ENCODE results near the gene PPP2R2B.
"Not testable (repeated sequence)": the region's sequence is repeated elsewhere in the genome, so short reads cannot be mapped to it uniquely, and the experiment has no call there.

The PPP2R2B gene

DNA sequence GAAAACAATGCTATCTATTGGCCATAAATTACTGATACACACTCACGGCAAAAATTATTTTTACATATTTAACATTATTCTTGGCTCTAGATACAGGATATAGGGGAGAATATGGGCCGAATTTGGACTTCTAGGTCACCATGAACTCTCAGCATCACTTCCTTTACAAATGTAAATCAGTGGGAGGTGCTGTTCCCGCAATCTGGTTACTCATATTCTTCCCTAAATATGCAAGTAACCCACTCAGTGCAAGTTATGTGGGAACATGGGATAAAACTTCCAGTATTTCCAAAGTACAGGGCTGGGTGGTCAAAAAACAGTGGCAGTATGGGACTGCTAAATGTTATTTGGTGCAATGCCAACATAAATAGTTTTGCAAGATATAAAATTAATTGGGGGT is 145.6 kb downstream of the PPP2R2B start:
- H3K4me3 ChIP-seq (ENCODE audit: low read depth, low read length), result no peak overlapping the region
- TF ChIP-seq MYC (IDR thresholded peaks at IDR 0.05; ENCODE audit: low read depth, low read length) (no peak), POLR2A (IDR thresholded peaks at IDR 0.05; ENCODE audit: extremely low read depth, insufficient read length) (no peak)
- TF ChIP-seq, protein P1, sequence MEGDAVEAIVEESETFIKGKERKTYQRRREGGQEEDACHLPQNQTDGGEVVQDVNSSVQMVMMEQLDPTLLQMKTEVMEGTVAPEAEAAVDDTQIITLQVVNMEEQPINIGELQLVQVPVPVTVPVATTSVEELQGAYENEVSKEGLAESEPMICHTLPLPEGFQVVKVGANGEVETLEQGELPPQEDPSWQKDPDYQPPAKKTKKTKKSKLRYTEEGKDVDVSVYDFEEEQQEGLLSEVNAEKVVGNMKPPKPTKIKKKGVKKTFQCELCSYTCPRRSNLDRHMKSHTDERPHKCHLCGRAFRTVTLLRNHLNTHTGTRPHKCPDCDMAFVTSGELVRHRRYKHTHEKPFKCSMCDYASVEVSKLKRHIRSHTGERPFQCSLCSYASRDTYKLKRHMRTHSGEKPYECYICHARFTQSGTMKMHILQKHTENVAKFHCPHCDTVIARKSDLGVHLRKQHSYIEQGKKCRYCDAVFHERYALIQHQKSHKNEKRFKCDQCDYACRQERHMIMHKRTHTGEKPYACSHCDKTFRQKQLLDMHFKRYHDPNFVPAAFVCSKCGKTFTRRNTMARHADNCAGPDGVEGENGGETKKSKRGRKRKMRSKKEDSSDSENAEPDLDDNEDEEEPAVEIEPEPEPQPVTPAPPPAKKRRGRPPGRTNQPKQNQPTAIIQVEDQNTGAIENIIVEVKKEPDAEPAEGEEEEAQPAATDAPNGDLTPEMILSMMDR (IDR thresholded peaks at IDR 0.05; ENCODE audit: low read depth, low read length), result no peak
- TF ChIP-seq, protein P2, sequence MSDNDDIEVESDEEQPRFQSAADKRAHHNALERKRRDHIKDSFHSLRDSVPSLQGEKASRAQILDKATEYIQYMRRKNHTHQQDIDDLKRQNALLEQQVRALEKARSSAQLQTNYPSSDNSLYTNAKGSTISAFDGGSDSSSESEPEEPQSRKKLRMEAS (IDR thresholded peaks at IDR 0.05; ENCODE audit: low read depth, low read length), result no peak
- DNase-seq (ENCODE audit: low read depth), result no peak

DNA sequence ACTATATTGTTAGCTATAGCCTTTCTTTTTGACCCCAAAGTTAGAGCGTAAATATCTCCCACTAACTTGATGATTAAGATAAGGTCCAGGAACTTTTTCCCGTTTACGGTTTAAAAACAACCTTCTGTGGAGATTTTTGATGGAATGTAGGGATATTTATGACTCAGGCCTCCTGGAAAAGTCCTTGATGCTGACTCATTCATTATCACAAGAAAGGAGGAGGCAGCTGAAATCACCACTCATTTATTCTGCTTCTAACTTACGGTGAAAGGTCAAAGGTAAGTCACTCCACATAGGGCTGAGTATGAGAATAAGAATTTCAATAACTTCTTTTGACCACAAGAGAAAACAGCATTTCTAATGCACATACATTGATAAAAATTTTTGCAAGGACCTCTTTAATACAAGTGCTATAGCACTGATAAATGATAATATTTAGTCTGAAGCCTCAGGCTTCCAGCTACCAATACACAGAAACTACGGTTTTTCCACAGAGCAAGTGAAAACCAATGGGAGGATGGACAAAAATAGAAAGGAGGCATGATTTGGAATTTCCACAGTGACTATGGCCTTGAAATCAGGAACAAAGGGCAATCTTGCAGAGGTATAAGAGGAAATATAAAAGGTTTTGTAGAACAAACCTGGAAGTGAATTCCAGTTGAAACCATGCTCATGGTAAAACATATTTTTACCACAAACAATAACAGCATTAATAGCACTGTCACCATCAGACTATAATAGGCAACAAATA is 146.5 kb downstream of the PPP2R2B start:
- no peak for DNase-seq (ENCODE audit: low read depth)
- TF ChIP-seq POLR2A (IDR thresholded peaks at IDR 0.05; ENCODE audit: extremely low read depth, insufficient read length) (no peak), MYC (IDR thresholded peaks at IDR 0.05; ENCODE audit: low read depth, low read length) (no peak)
- TF ChIP-seq, protein P1 (IDR thresholded peaks at IDR 0.05; ENCODE audit: low read depth, low read length), result no peak
- TF ChIP-seq, protein P2 (IDR thresholded peaks at IDR 0.05; ENCODE audit: low read depth, low read length), result no peak
- H3K4me3 ChIP-seq (ENCODE audit: low read depth, low read length), result no peak overlapping the region

DNA sequence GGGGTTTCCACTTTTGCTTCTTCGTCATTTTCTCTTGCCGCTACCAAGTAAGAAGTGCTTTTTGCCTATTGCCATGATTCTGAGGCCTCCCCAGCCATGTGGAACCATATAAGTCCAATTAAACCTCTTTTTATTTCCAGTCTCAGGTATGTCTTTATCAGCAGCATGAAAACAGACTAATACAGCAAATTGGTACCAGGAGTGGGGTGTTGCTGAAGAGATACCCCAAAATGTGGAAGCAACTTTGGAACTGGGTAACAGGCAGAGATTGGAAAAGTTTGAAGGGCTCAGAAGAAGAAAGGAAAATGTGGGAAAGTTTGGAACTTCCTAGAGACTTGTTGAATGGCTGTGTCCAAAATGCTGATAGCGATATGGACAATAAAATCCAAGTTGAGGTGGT is 149.8 kb downstream of the PPP2R2B start:
- H3K4me3 ChIP-seq (ENCODE audit: low read depth, low read length); DNase-seq (ENCODE audit: low read depth): not testable (repeated sequence)

DNA sequence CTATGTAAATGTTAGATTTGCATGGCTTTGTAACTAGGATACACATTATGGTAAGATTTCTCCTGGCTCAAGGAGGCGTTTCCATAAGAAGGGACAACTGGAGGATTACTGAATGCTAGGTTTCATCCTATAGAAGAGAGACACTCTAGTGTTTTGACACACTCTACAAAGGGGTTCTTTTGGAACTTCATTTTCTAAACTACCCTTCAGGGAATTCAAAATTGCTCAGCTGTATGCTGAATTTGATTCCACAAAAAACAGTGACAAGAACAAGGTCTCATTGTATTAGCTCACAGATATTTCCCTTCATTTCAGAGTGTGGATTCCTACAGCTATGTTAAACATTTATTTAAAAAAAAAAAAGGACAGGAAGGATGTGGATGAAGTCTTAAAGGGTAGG is 151.7 kb downstream of the PPP2R2B start:
- DNase-seq (ENCODE audit: low read depth), result no peak
- TF ChIP-seq, protein P2 (IDR thresholded peaks at IDR 0.05; ENCODE audit: low read depth, low read length), result no peak
- TF ChIP-seq, protein P1 (IDR thresholded peaks at IDR 0.05; ENCODE audit: low read depth, low read length), result no peak
- TF ChIP-seq MYC (IDR thresholded peaks at IDR 0.05; ENCODE audit: low read depth, low read length) (no peak), POLR2A (IDR thresholded peaks at IDR 0.05; ENCODE audit: extremely low read depth, insufficient read length) (no peak)
- H3K4me3 ChIP-seq (ENCODE audit: low read depth, low read length), result no peak overlapping the region

DNA sequence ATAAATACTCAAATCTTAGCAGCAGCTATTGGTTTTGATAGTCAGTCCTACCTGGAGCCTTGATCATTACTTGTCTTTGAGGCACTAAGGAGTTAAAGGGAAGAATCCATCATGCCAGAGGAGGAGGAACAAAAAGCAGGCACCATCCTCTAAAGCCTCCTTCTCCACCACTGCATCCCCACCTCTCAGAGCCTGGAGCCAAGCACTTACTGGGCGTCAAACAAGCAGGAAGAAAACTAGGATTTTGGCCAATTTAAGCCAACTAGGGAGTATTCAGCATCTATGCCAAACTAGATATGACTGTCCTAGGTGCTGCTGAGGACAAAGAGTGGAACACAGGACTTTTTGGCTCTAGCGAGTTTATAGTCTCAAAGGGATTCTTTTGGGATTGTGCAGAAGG is 152.5 kb downstream of the PPP2R2B start:
- TF ChIP-seq MYC (IDR thresholded peaks at IDR 0.05; ENCODE audit: low read depth, low read length), result no peak
- TF ChIP-seq POLR2A (IDR thresholded peaks at IDR 0.05; ENCODE audit: extremely low read depth, insufficient read length), result no peak
- TF ChIP-seq, protein P2 (IDR thresholded peaks at IDR 0.05; ENCODE audit: low read depth, low read length), result no peak
- TF ChIP-seq, protein P1 (IDR thresholded peaks at IDR 0.05; ENCODE audit: low read depth, low read length), result no peak
- no peak overlapping the region for H3K4me3 ChIP-seq (ENCODE audit: low read depth, low read length)
- DNase-seq (ENCODE audit: low read depth), result no peak

DNA sequence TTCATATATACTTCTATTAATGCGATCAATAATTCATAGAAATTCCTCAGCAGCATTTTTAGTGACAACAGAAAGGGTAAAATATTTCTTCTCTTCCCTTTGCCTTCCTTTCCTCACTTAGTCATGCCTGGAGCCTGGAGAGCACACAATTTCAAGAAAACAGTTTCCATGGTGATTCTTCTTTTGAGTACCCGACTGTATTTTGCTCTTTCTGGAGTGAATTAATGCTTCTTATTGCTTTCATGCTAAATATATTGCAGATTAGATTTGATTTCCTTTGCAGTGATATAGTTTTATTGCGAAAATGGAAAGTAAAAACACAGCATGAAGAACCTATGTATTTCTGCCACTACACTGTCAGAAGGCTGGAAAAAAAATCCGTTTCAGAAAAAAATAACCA is 153.5 kb downstream of the PPP2R2B start:
- no peak overlapping the region for H3K4me3 ChIP-seq (ENCODE audit: low read depth, low read length)
- TF ChIP-seq, protein P1 (IDR thresholded peaks at IDR 0.05; ENCODE audit: low read depth, low read length), result no peak
- TF ChIP-seq MYC (IDR thresholded peaks at IDR 0.05; ENCODE audit: low read depth, low read length) (no peak), POLR2A (IDR thresholded peaks at IDR 0.05; ENCODE audit: extremely low read depth, insufficient read length) (no peak)
- TF ChIP-seq, protein P2 (IDR thresholded peaks at IDR 0.05; ENCODE audit: low read depth, low read length), result no peak
- DNase-seq (ENCODE audit: low read depth), result no peak
